ENCODE measurements around the gene CHST3.

GRCh38 chr10:72009051-72009424, 44.8 kb downstream of the CHST3 start:
- TF ChIP-seq CTCF (IDR thresholded peaks at IDR 0.05): no peak
- TF ChIP-seq EP300 (IDR thresholded peaks at IDR 0.05): no peak
